Osteocyte (in vitro differentiated cells): Measurements from ENCODE around the gene BRF1. TPM values are rescaled to one million over a fixed set of nuclear protein-coding genes. Genes with fewer than 3 reads are reported as not detected.

Source experiments
- DNase-seq: peaks from one replicate; pipeline ENCODE4 v3.0.0; 2021; ENCODE audit warnings: mixed read lengths; ENCODE audit not compliant: unreplicated experiment; ENCODE audit errors: extremely low spot score
- H3K27ac Mint-ChIP-seq: one replicate; pipeline ENCODE4 v1.8.0; 2021; ENCODE audit warnings: mild to moderate bottlenecking, mixed read lengths; ENCODE audit not compliant: unreplicated experiment
- H3K27me3 Mint-ChIP-seq: one replicate; pipeline ENCODE4 v1.8.0; 2021; ENCODE audit warnings: mixed read lengths; ENCODE audit not compliant: unreplicated experiment
- H3K36me3 Mint-ChIP-seq: one replicate; pipeline ENCODE4 v1.8.0; 2021; ENCODE audit warnings: mixed read lengths; ENCODE audit not compliant: unreplicated experiment
- H3K4me1 Mint-ChIP-seq: one replicate; pipeline ENCODE4 v1.8.0; 2021; ENCODE audit warnings: mixed read lengths; ENCODE audit not compliant: unreplicated experiment
- H3K4me3 Mint-ChIP-seq: one replicate; pipeline ENCODE4 v1.8.0; 2021; ENCODE audit warnings: mild to moderate bottlenecking, moderate library complexity, mixed read lengths; ENCODE audit not compliant: unreplicated experiment
- H3K9me3 Mint-ChIP-seq: one replicate; pipeline ENCODE4 v1.8.0; 2021; ENCODE audit warnings: mixed read lengths; ENCODE audit not compliant: unreplicated experiment
- total RNA-seq: library from RNA; stranded (reverse); gene quantifications from 2 replicates; pipeline ENCODE4 v1.2.1, GENCODE V29; 2021
- TF ChIP-seq, protein P1 (sequence below): fragments of 200-600 bp; sonication (generic); IDR thresholded peaks from 2 replicates; pipeline ENCODE4 v1.5.0; 2021; ENCODE audit warnings: antibody characterized with exemption, mild to moderate bottlenecking, moderate library complexity

BRF1 gene
- total RNA-seq, 1 donor from 2014 or later: 43.5 TPM

DNA sequence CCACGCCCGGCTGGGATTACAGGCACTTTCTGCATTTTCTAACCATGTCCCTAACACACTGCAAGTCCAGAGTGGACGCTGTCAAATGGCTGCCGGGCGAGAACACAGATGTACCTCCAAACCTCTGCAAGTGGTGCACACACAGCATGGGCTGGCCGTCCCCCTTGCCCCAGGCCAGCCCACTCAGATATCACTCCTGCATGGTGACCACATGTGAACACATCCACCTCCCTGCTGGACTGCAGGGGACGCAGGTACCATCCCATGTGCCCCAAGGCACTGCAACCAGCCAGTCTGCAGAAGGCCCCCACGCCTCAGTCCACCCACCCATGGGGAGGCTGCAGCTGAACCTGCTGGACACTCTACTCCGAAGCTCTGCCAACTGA is 14.0 kb downstream of the BRF1 start:
- TF ChIP-seq, protein P1, sequence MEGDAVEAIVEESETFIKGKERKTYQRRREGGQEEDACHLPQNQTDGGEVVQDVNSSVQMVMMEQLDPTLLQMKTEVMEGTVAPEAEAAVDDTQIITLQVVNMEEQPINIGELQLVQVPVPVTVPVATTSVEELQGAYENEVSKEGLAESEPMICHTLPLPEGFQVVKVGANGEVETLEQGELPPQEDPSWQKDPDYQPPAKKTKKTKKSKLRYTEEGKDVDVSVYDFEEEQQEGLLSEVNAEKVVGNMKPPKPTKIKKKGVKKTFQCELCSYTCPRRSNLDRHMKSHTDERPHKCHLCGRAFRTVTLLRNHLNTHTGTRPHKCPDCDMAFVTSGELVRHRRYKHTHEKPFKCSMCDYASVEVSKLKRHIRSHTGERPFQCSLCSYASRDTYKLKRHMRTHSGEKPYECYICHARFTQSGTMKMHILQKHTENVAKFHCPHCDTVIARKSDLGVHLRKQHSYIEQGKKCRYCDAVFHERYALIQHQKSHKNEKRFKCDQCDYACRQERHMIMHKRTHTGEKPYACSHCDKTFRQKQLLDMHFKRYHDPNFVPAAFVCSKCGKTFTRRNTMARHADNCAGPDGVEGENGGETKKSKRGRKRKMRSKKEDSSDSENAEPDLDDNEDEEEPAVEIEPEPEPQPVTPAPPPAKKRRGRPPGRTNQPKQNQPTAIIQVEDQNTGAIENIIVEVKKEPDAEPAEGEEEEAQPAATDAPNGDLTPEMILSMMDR: no peak
- H3K9me3 Mint-ChIP-seq: no peaks in the 10 kb centered on the region
- H3K4me1 Mint-ChIP-seq: peaks cover 2% of the 10 kb centered on the region
- no peak overlapping the region for H3K27ac Mint-ChIP-seq
- no peaks in the 10 kb centered on the region for H3K27me3 Mint-ChIP-seq
- H3K4me3 Mint-ChIP-seq: no peak overlapping the region
- DNase-seq: no peak
- peaks cover 6% of the 10 kb centered on the region for H3K36me3 Mint-ChIP-seq

DNA sequence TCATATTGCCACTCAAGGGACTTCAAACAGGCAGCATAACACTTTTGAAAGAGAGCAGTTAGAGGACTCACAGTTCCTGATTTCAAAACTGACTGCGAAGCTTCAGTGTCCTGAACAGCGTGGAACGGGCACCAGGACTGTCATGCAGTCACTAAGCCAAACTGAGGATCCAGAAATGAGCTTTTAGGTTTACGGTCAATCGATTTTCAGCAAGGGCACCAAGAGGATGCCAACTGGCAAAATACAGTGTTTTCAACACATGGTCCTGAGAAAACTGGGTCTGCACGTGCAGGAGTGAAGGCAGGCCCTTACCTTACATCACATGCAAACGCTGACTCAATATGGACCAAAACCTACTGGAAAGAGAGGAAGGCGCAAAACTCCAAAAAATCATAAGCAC is 15.6 kb downstream of the BRF1 start:
- H3K27me3 Mint-ChIP-seq: no peaks in the 10 kb centered on the region
- H3K36me3 Mint-ChIP-seq: peaks cover 6% of the 10 kb centered on the region
- TF ChIP-seq, protein P1: no peak
- H3K27ac Mint-ChIP-seq: no peak overlapping the region
- peaks cover 4% of the 10 kb centered on the region for H3K4me1 Mint-ChIP-seq
- DNase-seq: no peak
- no peaks in the 10 kb centered on the region for H3K9me3 Mint-ChIP-seq
- H3K4me3 Mint-ChIP-seq: no peak overlapping the region

DNA sequence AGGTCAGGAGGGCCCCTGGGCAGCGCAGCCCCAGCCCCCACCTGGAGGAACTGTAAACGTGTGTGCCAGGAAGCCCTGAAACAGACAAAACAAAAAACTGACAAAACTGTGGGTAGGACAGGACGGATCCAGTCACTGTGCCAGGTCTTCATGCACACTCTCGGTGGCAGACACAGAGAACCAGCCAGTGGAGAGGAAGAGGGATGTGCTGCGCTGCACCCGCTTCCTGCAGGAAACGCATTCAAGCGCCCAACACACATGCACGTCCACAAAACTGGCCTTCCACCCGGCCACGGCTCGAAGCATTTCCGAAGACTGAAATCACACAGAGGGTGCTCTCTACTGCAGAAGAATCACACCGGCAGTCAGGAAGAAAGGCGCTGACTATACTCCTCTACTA is 16.9 kb downstream of the BRF1 start:
- H3K36me3 Mint-ChIP-seq: peaks cover 6% of the 10 kb centered on the region
- H3K27me3 Mint-ChIP-seq: no peaks in the 10 kb centered on the region
- peaks cover 4% of the 10 kb centered on the region for H3K4me1 Mint-ChIP-seq
- no peak overlapping the region for H3K27ac Mint-ChIP-seq
- H3K4me3 Mint-ChIP-seq: no peak overlapping the region
- TF ChIP-seq, protein P1: no peak
- no peak for DNase-seq
- H3K9me3 Mint-ChIP-seq: no peaks in the 10 kb centered on the region

DNA sequence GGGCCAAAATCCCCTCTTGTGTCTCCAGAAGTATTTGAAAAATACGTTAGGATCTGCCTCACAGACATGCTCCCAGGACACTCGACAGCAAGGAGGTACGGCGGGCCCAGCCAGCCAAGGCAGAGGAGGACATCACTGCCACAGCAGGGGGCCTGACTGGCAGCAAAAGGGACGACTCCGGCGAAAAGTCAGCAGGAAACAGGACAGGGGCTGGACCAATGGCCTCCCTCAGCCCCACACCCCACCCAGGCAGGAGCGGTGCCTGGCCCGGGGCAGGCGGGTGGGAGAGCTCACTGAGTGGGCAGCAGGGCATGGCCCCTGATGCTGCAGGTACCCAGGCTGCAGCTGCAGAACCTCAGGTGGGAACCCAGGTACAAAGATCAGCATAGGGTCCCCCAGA is 17.8 kb downstream of the BRF1 start:
- Mint-ChIP-seq H3K27ac (no peak overlapping the region), H3K27me3 (no peaks in the 10 kb centered on the region), H3K4me1 (peaks cover 4% of the 10 kb centered on the region), H3K4me3 (no peak overlapping the region), H3K9me3 (no peaks in the 10 kb centered on the region), H3K36me3 (peaks cover 6% of the 10 kb centered on the region)
- TF ChIP-seq, protein P1: no peak
- DNase-seq: no peak

DNA sequence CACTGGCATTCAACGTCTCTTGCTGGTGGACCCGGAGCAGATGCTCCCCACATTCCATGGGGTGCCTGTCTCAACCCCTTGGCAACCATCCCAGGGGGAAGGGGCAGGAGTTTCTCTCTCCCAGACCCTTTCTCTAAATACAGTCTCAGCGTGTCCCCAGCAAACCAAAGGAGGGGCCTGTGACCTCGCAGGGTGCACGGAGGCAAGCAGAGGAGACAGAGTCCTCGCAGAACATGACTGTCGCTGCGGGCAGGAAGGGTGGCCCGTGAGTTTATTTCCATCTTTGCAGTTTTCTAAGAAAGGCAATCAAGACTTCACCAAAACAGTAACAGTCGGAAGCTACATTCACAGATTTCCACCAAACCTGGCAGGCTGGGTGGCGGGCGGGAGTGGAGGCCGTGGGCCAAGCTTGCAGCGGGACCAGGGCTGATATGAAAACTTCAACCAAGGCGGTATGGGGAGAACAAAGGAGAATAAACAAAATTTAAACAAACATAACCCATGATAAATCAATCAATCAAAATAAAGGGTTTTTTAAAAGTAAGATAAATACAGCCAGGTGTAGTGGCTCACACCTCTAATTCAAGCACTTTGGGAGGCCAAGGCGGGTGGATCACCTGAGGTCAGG is 18.6 kb downstream of the BRF1 start:
- no peak for DNase-seq
- TF ChIP-seq, protein P1: no peak
- Mint-ChIP-seq H3K9me3 (no peaks in the 10 kb centered on the region), H3K27me3 (no peaks in the 10 kb centered on the region), H3K4me3 (no peak overlapping the region), H3K4me1 (peaks cover 4% of the 10 kb centered on the region), H3K36me3 (peaks cover 6% of the 10 kb centered on the region), H3K27ac (no peak overlapping the region)
